Measurements from ENCODE around the gene TCAF1. TPM values are rescaled to one million over a fixed set of nuclear protein-coding genes. Genes with fewer than 3 reads are reported as not detected.

The TCAF1 gene
- total RNA-seq (2012; rRNA removed): 32.1 and 37.8 TPM in 2 replicates

DNA sequence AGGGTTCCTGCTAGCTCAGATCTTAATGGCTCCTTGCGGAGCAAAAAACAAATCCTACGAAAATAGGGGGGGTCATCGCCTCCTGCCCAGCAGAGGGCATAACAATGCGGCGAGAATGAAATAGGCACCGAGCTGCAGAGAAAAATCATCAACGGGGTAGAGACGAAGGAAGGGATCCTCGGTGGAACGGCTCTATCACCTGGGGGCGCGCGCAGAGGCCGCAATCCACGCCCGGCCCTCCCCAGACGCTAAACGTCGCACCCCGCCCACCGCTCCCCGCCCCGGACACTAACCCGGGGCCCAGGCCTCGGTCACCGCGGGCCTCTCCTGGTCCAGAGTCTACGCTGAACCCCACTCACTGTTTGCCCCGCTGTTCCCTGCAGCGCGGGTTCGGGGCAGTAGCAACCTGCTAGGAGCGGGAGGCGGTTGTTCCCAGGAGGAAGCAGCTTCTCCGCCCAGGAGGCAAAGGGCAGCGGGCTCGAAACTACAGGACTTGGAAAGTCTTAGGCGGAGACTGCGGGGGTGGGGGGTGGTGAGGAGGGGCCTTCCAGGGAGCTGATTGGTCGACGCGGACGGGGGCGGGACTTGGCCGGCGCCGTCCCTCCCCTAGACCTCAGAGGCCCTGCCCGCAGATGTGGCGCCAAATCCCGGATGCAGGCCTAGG is at the start of gene TCAF1:
TSS of gene TCAF1 (minus strand) at position 509 of the 664 bp plus-strand sequence. CDS start 25,568 bp downstream, outside the sequence.
- H3K9ac ChIP-seq (ENCODE audit: low read depth, low read length): peak within 1 kb of the TSS; percentile 88
- peak within 1 kb of the TSS; percentile 80 for H3K4me3 ChIP-seq (ENCODE audit: low read length)
- H3K4me2 ChIP-seq (ENCODE audit: low read length): peak within 1 kb of the TSS; percentile 91
- H3K4me1 ChIP-seq (ENCODE audit: control insufficient read depth, insufficient read depth, low read length): peaks cover 22% of the 10 kb centered on the region
- H3K36me3 ChIP-seq (ENCODE audit: insufficient read depth, low read length): no peaks in the 10 kb centered on the region
- H3K9me3 ChIP-seq (replicated peaks; ENCODE audit: low read length): no peaks in the 10 kb centered on the region
- no peaks in the 10 kb centered on the region for H3K27me3 ChIP-seq (ENCODE audit: control insufficient read depth, insufficient read depth, low read length)

DNA sequence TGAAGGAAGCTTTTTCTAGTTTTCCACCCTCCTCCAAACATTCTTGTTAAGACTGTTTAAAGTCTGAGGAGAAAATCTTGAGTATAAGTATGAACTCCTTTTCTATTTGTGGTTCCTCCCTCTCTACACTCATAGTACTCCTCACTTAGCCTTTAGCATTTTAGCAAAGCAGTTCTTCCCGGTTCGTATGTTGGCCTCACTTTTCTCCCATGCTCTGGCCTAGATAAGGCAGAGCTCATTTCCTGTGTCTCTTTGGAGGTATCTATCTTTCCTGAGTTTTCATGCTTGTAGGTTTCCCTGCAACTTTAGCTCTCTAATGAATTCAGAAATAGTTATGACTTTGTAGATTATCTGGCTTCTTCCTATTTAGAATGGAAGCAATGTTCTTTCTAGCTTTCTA is 46.8 kb upstream of the TCAF1 start:
- no peak overlapping the region for H3K9ac ChIP-seq (ENCODE audit: low read depth, low read length)
- no peak overlapping the region for H3K4me2 ChIP-seq (ENCODE audit: low read length)
- no peak overlapping the region for H3K4me3 ChIP-seq (ENCODE audit: low read length)
- H3K27me3 ChIP-seq (ENCODE audit: control insufficient read depth, insufficient read depth, low read length): no peaks in the 10 kb centered on the region
- H3K9me3 ChIP-seq (replicated peaks; ENCODE audit: low read length): no peaks in the 10 kb centered on the region
- no peaks in the 10 kb centered on the region for H3K36me3 ChIP-seq (ENCODE audit: insufficient read depth, low read length)
- no peaks in the 10 kb centered on the region for H3K4me1 ChIP-seq (ENCODE audit: control insufficient read depth, insufficient read depth, low read length)

DNA sequence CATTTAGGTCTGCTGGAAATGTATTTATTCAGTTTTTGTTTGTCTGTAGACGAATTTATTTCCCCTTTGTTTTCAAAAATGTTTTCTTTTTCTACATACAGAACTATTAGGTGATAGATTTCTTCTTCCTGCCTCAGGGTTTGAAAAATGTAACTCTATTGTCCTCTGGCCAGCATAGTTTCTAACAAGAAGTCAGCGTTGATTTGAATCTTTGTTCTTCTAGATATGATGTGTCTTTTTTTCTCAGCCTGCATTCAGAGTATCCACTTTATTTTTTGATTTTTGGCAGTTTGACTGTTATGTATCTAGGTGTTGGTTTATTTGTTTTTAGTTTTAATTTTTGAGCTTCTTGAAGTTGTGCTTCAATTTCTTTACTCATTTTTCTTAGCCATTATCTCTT is 45.1 kb upstream of the TCAF1 start:
- Histone ChIP-seq H3K4me3 (ENCODE audit: low read length) (no peak overlapping the region), H3K9ac (ENCODE audit: low read depth, low read length) (no peak overlapping the region), H3K9me3 (replicated peaks; ENCODE audit: low read length) (no peaks in the 10 kb centered on the region), H3K27me3 (ENCODE audit: control insufficient read depth, insufficient read depth, low read length) (no peaks in the 10 kb centered on the region), H3K4me2 (ENCODE audit: low read length) (no peak overlapping the region), H3K36me3 (ENCODE audit: insufficient read depth, low read length) (no peaks in the 10 kb centered on the region), H3K4me1 (ENCODE audit: control insufficient read depth, insufficient read depth, low read length) (no peaks in the 10 kb centered on the region)

DNA sequence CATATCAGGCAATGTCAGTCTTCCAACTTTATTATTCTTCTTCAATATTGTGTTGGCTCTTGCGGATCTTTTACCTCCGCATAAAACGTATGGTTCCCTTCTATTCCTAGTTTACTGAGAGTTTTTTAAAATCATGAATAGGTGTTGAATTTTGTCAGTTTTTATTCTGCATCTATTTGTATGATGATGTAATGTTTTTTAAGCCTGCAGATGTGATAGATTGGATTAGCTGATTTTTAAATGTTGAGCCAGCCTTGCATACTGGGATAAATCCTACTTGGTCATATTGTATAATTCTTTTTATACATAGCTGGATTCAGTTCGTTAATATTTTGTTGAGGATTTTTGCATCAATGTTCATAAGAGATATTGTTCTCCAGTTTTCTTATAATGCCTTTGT is 43.4 kb upstream of the TCAF1 start:
- no peak overlapping the region for H3K9ac ChIP-seq (ENCODE audit: low read depth, low read length)
- H3K4me2 ChIP-seq (ENCODE audit: low read length): no peak overlapping the region
- no peak overlapping the region for H3K4me3 ChIP-seq (ENCODE audit: low read length)
- no peaks in the 10 kb centered on the region for H3K36me3 ChIP-seq (ENCODE audit: insufficient read depth, low read length)
- H3K4me1 ChIP-seq (ENCODE audit: control insufficient read depth, insufficient read depth, low read length): no peaks in the 10 kb centered on the region
- no peaks in the 10 kb centered on the region for H3K27me3 ChIP-seq (ENCODE audit: control insufficient read depth, insufficient read depth, low read length)
- no peaks in the 10 kb centered on the region for H3K9me3 ChIP-seq (replicated peaks; ENCODE audit: low read length)

GRCh38 chr7:143938379-143939243 is 36.6 kb upstream of the TCAF1 start:
- H3K27me3 ChIP-seq (ENCODE audit: control insufficient read depth, insufficient read depth, low read length): no peaks in the 10 kb centered on the region
- H3K4me3 ChIP-seq (ENCODE audit: low read length): no peak overlapping the region
- peaks cover 29% of the 10 kb centered on the region for H3K4me1 ChIP-seq (ENCODE audit: control insufficient read depth, insufficient read depth, low read length)
- H3K4me2 ChIP-seq (ENCODE audit: low read length): no peak overlapping the region
- no peaks in the 10 kb centered on the region for H3K36me3 ChIP-seq (ENCODE audit: insufficient read depth, low read length)
- no peaks in the 10 kb centered on the region for H3K9me3 ChIP-seq (replicated peaks; ENCODE audit: low read length)
- no peak overlapping the region for H3K9ac ChIP-seq (ENCODE audit: low read depth, low read length)

GRCh38 chr7:143936087-143937009 is 34.4 kb upstream of the TCAF1 start:
- no peaks in the 10 kb centered on the region for H3K27me3 ChIP-seq (ENCODE audit: control insufficient read depth, insufficient read depth, low read length)
- H3K4me2 ChIP-seq (ENCODE audit: low read length): peak overlapping the region; percentile 35
- no peak overlapping the region for H3K4me3 ChIP-seq (ENCODE audit: low read length)
- peak overlapping the region; percentile 66 for H3K9ac ChIP-seq (ENCODE audit: low read depth, low read length)
- peaks cover 37% of the 10 kb centered on the region for H3K4me1 ChIP-seq (ENCODE audit: control insufficient read depth, insufficient read depth, low read length)
- no peaks in the 10 kb centered on the region for H3K36me3 ChIP-seq (ENCODE audit: insufficient read depth, low read length)
- no peaks in the 10 kb centered on the region for H3K9me3 ChIP-seq (replicated peaks; ENCODE audit: low read length)

DNA sequence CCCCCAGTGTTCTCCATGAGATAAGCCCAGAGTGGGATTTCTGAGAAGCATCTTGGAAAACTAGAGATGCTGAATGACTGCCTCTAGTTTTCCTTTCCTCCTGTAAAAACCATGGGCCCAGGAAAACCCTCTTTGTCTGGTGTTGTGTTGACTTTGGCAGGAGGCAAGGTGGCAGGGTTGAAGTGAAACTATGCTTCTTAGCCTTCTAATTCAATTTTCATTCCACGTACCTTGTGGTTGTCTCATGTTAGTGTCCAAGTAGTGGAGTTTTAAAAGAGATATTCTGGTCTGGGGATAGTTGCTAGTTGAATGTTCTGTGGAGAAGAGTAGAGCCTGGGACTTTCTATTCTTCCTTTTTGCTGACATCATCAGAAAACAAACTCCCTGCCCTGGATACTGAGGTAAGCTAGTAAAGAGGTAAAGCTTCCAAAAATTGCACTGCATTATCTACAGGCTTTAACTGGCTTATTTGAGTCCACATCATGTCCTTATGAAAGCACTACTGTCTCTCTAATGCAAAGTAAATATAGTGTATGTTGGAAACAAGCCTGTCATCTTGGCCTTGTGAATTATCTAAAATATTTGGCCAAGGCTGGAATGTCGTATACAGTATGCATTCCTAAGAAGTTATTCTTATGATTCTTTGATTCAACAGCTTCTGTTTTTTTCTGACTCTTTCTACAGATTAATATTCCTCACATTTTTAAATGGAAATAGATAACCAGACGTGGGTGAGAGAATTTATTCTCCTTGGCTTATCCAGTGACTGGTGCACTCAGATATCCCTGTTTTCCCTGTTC is 32.8 kb upstream of the TCAF1 start, which contains the start of gene OR2F2:
TSS of gene OR2F2 (plus strand) at position 708 of the 800 bp plus-strand sequence. CDS start at position 708, 0 bp downstream.
- no peaks in the 10 kb centered on the region for H3K36me3 ChIP-seq (ENCODE audit: insufficient read depth, low read length)
- H3K27me3 ChIP-seq (ENCODE audit: control insufficient read depth, insufficient read depth, low read length): no peaks in the 10 kb centered on the region
- peak within 1 kb of the TSS; percentile 66 for H3K9ac ChIP-seq (ENCODE audit: low read depth, low read length)
- peak within 1 kb of the TSS; percentile 18 for H3K4me3 ChIP-seq (ENCODE audit: low read length)
- H3K9me3 ChIP-seq (replicated peaks; ENCODE audit: low read length): no peaks in the 10 kb centered on the region
- peaks cover 38% of the 10 kb centered on the region for H3K4me1 ChIP-seq (ENCODE audit: control insufficient read depth, insufficient read depth, low read length)
- peak within 1 kb of the TSS; percentile 41 for H3K4me2 ChIP-seq (ENCODE audit: low read length)

DNA sequence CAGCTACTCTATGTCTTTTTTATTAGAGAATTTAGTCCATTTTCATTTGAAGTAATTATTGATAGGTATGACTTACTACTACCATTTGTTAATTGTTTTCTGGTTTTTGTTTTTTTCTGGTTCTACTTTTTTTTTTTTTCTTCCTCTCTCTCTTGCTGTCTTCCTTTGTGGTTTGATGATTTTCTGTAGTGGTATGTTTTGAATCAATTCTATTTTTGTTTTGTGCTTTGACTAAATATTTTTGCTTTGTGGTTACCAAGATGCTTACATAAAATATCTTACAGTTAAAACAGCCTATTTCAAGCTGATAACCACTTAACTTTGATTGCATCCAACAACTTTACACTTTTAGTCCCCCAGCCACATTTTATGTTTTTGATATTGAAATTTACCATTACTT is 29.8 kb upstream of the TCAF1 start:
- Histone ChIP-seq H3K9ac (ENCODE audit: low read depth, low read length) (peak overlapping the region; percentile 24), H3K36me3 (ENCODE audit: insufficient read depth, low read length) (no peaks in the 10 kb centered on the region), H3K4me3 (ENCODE audit: low read length) (no peak overlapping the region), H3K4me1 (ENCODE audit: control insufficient read depth, insufficient read depth, low read length) (peaks cover 43% of the 10 kb centered on the region), H3K27me3 (ENCODE audit: control insufficient read depth, insufficient read depth, low read length) (no peaks in the 10 kb centered on the region), H3K4me2 (ENCODE audit: low read length) (no peak overlapping the region), H3K9me3 (replicated peaks; ENCODE audit: low read length) (no peaks in the 10 kb centered on the region)

DNA sequence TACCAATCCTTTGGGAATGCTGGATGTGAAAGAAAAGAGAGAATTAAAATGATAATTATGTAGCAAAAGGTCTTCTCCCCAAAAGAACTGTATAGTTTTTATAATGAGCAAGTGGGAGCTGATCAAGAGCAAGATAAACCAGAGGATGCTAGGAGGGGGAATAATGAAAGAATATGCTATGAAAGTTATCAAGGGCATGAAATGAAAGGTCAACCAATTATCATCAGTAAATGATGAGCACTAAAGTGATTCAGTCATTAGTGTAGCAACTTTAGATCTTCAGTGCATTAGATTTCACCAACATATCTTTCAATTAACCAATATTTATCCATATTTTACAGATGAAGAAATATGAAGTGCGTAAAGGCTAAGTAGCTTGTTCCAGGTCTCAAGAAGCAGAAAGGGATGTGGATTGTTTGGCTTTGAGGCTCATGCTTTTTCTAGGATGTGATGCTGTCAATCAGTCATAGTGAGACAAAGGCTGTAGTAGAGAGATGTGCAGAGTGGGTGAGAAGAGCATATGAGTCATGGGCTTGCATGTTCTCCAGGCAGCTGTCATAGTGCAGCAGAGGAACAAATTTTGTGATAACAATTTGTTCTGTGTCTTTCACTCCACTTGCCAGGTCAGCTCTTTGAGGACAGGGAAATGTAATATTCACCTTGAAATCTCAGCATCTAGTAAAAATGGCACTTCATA is 27.4 kb upstream of the TCAF1 start:
- Histone ChIP-seq H3K4me1 (ENCODE audit: control insufficient read depth, insufficient read depth, low read length) (peaks cover 20% of the 10 kb centered on the region), H3K9me3 (replicated peaks; ENCODE audit: low read length) (no peaks in the 10 kb centered on the region), H3K9ac (ENCODE audit: low read depth, low read length) (no peak overlapping the region), H3K27me3 (ENCODE audit: control insufficient read depth, insufficient read depth, low read length) (no peaks in the 10 kb centered on the region), H3K4me2 (ENCODE audit: low read length) (no peak overlapping the region), H3K4me3 (ENCODE audit: low read length) (no peak overlapping the region), H3K36me3 (ENCODE audit: insufficient read depth, low read length) (no peaks in the 10 kb centered on the region)

GRCh38 chr7:143924851-143925250 is 22.9 kb upstream of the TCAF1 start:
- no peaks in the 10 kb centered on the region for H3K27me3 ChIP-seq (ENCODE audit: control insufficient read depth, insufficient read depth, low read length)
- no peaks in the 10 kb centered on the region for H3K36me3 ChIP-seq (ENCODE audit: insufficient read depth, low read length)
- H3K4me1 ChIP-seq (ENCODE audit: control insufficient read depth, insufficient read depth, low read length): peaks cover 7% of the 10 kb centered on the region
- H3K9ac ChIP-seq (ENCODE audit: low read depth, low read length): no peak overlapping the region
- no peaks in the 10 kb centered on the region for H3K9me3 ChIP-seq (replicated peaks; ENCODE audit: low read length)
- no peak overlapping the region for H3K4me2 ChIP-seq (ENCODE audit: low read length)
- no peak overlapping the region for H3K4me3 ChIP-seq (ENCODE audit: low read length)

All from skeletal muscle satellite cell (primary cell).